ENCODE results near the gene GULP1. TPM values are rescaled to one million over a fixed set of nuclear protein-coding genes. Genes with fewer than 3 reads are reported as not detected.
"Not testable (repeated sequence)": the region's sequence is repeated elsewhere in the genome, so short reads cannot be mapped to it uniquely, and the experiment has no call there.

Gene GULP1
- total RNA-seq, 1 donor from 2014 or later = 1.2 TPM

- DNase-seq (ENCODE audit: low spot score) (no peak), ATAC-seq (no peak)
Observed at GRCh38 chr2:188588235-188588634, 296.6 kb downstream of the GULP1 start.

- DNase-seq (ENCODE audit: low spot score) = no peak
- ATAC-seq = no peak
Observed at GRCh38 chr2:188596054-188596453, 304.4 kb downstream of the GULP1 start.

GRCh38 chr2:188598551-188598950 is 306.9 kb downstream of the GULP1 start:
- no peak for DNase-seq (ENCODE audit: low spot score)
- peak; percentile 85 for ATAC-seq

- DNase-seq (ENCODE audit: low spot score) (no peak), ATAC-seq (no peak)
Observed at GRCh38 chr2:188599140-188599539, 307.5 kb downstream of the GULP1 start.

- DNase-seq (ENCODE audit: low spot score) = no peak
- no peak for ATAC-seq
Observed at GRCh38 chr2:188600536-188601210, 309.0 kb downstream of the GULP1 start.

GRCh38 chr2:188601391-188601790 is 309.7 kb downstream of the GULP1 start:
- no peak for DNase-seq (ENCODE audit: low spot score)
- no peak for ATAC-seq

- ATAC-seq (no peak), DNase-seq (ENCODE audit: low spot score) (no peak)
Observed at GRCh38 chr2:188601927-188602326, 310.3 kb downstream of the GULP1 start.

- DNase-seq (ENCODE audit: low spot score) (no peak), ATAC-seq (no peak)
Observed at GRCh38 chr2:188604579-188604978, 312.9 kb downstream of the GULP1 start.

- not testable (repeated sequence) for DNase-seq (ENCODE audit: low spot score); ATAC-seq
Observed at GRCh38 chr2:188605609-188606584, 314.2 kb downstream of the GULP1 start.

GRCh38 chr2:188606596-188606995 is 314.9 kb downstream of the GULP1 start:
- DNase-seq (ENCODE audit: low spot score) = not testable (repeated sequence)

GRCh38 chr2:188607501-188607900 is 315.8 kb downstream of the GULP1 start:
- no peak for DNase-seq (ENCODE audit: low spot score)
- ATAC-seq = no peak

More at GRCh38 chr2:188606596-188606995, 314.9 kb downstream of the GULP1 start:
- ATAC-seq = not testable (repeated sequence)

- ATAC-seq = no peak
- DNase-seq (ENCODE audit: low spot score) = no peak
Observed at GRCh38 chr2:188609321-188610049, 317.8 kb downstream of the GULP1 start.

- ATAC-seq (no peak), DNase-seq (ENCODE audit: low spot score) (no peak)
Observed at GRCh38 chr2:188610050-188610444, 318.4 kb downstream of the GULP1 start.

GRCh38 chr2:188610827-188611226 is 319.2 kb downstream of the GULP1 start:
- DNase-seq (ENCODE audit: low spot score) = no peak
- ATAC-seq = no peak

GRCh38 chr2:188619146-188619545 is 327.5 kb downstream of the GULP1 start:
- ATAC-seq = no peak
- DNase-seq (ENCODE audit: low spot score) = no peak

- no peak for ATAC-seq
- no peak for DNase-seq (ENCODE audit: low spot score)
Observed at GRCh38 chr2:188620916-188621315, 329.2 kb downstream of the GULP1 start.

- ATAC-seq = no peak
- no peak for DNase-seq (ENCODE audit: low spot score)
Observed at GRCh38 chr2:188622601-188623260, 331.1 kb downstream of the GULP1 start.

GRCh38 chr2:188623995-188624643 is 332.4 kb downstream of the GULP1 start:
- no peak for DNase-seq (ENCODE audit: low spot score)

GRCh38 chr2:188627471-188627870 is 335.8 kb downstream of the GULP1 start:
- ATAC-seq (no peak), DNase-seq (ENCODE audit: low spot score) (no peak)

More at GRCh38 chr2:188623995-188624643, 332.4 kb downstream of the GULP1 start:
- no peak for ATAC-seq

Measured in left lobe of liver (tissue), 2 donors.